Neural progenitor cell (in vitro differentiated cells): ENCODE measurements around the gene PIGP.

Experiments
- CTCF ChIP-seq: fragments of 200-600 bp; sonication (generic); IDR thresholded peaks from 2 replicates; pipeline ENCODE4 v1.5.1; 2017; ENCODE audit warnings: antibody characterized with exemption, mild to moderate bottlenecking
- EZH2 ChIP-seq: fragments of 200-600 bp; sonication (generic); IDR thresholded peaks from 2 replicates; pipeline ENCODE4 v1.6.1; 2017; ENCODE audit warnings: antibody characterized with exemption, mild to moderate bottlenecking, moderate library complexity
- EZH2phosphoT487 ChIP-seq: fragments of 200-600 bp; sonication (generic); IDR thresholded peaks from 2 replicates; pipeline ENCODE4 v1.6.1; 2017; ENCODE audit warnings: antibody characterized with exemption

GRCh38 chr21:37043818-37044217 is 29.1 kb downstream of the PIGP start:
- TF ChIP-seq CTCF: no peak
- TF ChIP-seq EZH2: no peak
- TF ChIP-seq EZH2phosphoT487: no peak
